ENCODE results near the gene PLXNA4.

Gene PLXNA4

GRCh38 chr7:132560825-132561529, 15.3 kb downstream of the PLXNA4 start:
- DNase-seq: no peak

GRCh38 chr7:132560105-132560504, 16.2 kb downstream of the PLXNA4 start:
- DNase-seq: no peak

- DNase-seq: no peak
Measured at GRCh38 chr7:132558815-132559214, 17.5 kb downstream of the PLXNA4 start.

- no peak for DNase-seq
Measured at GRCh38 chr7:132557489-132558044, 18.7 kb downstream of the PLXNA4 start.

GRCh38 chr7:132554446-132554845, 21.8 kb downstream of the PLXNA4 start:
- no peak for DNase-seq

GRCh38 chr7:132553031-132553430, 23.2 kb downstream of the PLXNA4 start:
- no peak for DNase-seq

GRCh38 chr7:132551886-132552285, 24.4 kb downstream of the PLXNA4 start:
- DNase-seq: no peak

GRCh38 chr7:132551439-132551838, 24.8 kb downstream of the PLXNA4 start:
- DNase-seq: no peak

GRCh38 chr7:132548489-132549078, 27.7 kb downstream of the PLXNA4 start:
- no peak for DNase-seq

GRCh38 chr7:132547821-132548220, 28.4 kb downstream of the PLXNA4 start:
- DNase-seq: no peak

- no peak for DNase-seq
Measured at GRCh38 chr7:132546366-132547127, 29.7 kb downstream of the PLXNA4 start.

- DNase-seq: no peak
Measured at GRCh38 chr7:132545756-132546155, 30.5 kb downstream of the PLXNA4 start.

- no peak for DNase-seq
Measured at GRCh38 chr7:132544999-132545398, 31.3 kb downstream of the PLXNA4 start.

GRCh38 chr7:132544025-132544424, 32.2 kb downstream of the PLXNA4 start:
- no peak for DNase-seq

- no peak for DNase-seq
Measured at GRCh38 chr7:132542895-132543294, 33.4 kb downstream of the PLXNA4 start.

GRCh38 chr7:132541656-132542055, 34.6 kb downstream of the PLXNA4 start:
- no peak for DNase-seq

GRCh38 chr7:132537456-132538145, 38.7 kb downstream of the PLXNA4 start:
- DNase-seq: no peak

GRCh38 chr7:132536654-132537395, 39.4 kb downstream of the PLXNA4 start:
- no peak for DNase-seq

- DNase-seq: no peak
Measured at GRCh38 chr7:132533916-132534315, 42.4 kb downstream of the PLXNA4 start.

- DNase-seq: no peak
Measured at GRCh38 chr7:132532281-132532680, 44.0 kb downstream of the PLXNA4 start.

GRCh38 chr7:132531562-132531961, 44.7 kb downstream of the PLXNA4 start:
- no peak for DNase-seq

- no peak for DNase-seq
Measured at GRCh38 chr7:132528695-132529094, 47.6 kb downstream of the PLXNA4 start.
